Cardiac muscle cell (in vitro differentiated cells and primary cell): ENCODE measurements around the gene PLXNA1. TPM values are rescaled to one million over a fixed set of nuclear protein-coding genes. Genes with fewer than 3 reads are reported as not detected.

ENCODE experiments used
- DNase-seq, 2 donors: peaks; one replicate each; pipeline versions ENCODE4 v3.0.0 to v3.0.0-alpha.2; 2010 to 2017; ENCODE audit warnings: low read depth in 1 of 2, low spot score in 1 of 2
- H3K27ac ChIP-seq: fragments of 200-600 bp; sonication (generic); 2 replicates; pipeline ENCODE4 v1.5.1; 2016
- H3K27me3 ChIP-seq: fragments of 200-600 bp; sonication (generic); 2 replicates; pipeline ENCODE4 v1.6.0; 2016; ENCODE audit warnings: control low read depth
- H3K36me3 ChIP-seq: fragments of 200-600 bp; sonication (generic); 2 replicates; pipeline ENCODE4 v1.5.1; 2016; ENCODE audit warnings: control low read depth
- H3K4me1 ChIP-seq: fragments of 200-600 bp; sonication (generic); 2 replicates; pipeline ENCODE4 v1.8.1; 2017; ENCODE audit warnings: low read depth, mild to moderate bottlenecking, mixed run types
- H3K4me3 ChIP-seq: fragments of 200-600 bp; sonication (generic); 2 replicates; pipeline ENCODE4 v1.5.1; 2016; ENCODE audit warnings: mild to moderate bottlenecking
- H3K9me3 ChIP-seq: fragments of 200-600 bp; sonication (generic); 2 replicates; pipeline ENCODE4 v1.5.1; 2017; ENCODE audit warnings: low read depth, mild to moderate bottlenecking, control low read depth
- CTCF ChIP-seq: IDR thresholded peaks from 2 replicates; pipeline ENCODE4 v1.5.1; 2012; ENCODE audit warnings: low read depth, mild to moderate bottlenecking, low read length
- polyA plus RNA-seq: library from polyadenylated mRNA; unstranded; fragments of >200 nt; fragmentation: Nextera tagmentation; extraction: Ambion mirVana; gene quantifications from 2 replicates; pipeline ENCODE4 v1.2.1, GENCODE V29; 2016
- total RNA-seq: library from RNA; depleted of rRNA; stranded (reverse); fragments of >200 nt; gene quantifications from 2 replicates; pipeline ENCODE4 v1.2.3, GENCODE V29; 2016

PLXNA1 gene
- total and polyA plus RNA-seq, 2 experiments from 2014 or later: 19.5 to 71.0 TPM

- Histone ChIP-seq H3K9me3 (no peaks in the 10 kb centered on the region), H3K36me3 (no peaks in the 10 kb centered on the region), H3K27ac (no peak overlapping the region), H3K4me3 (peak overlapping the region; percentile 89), H3K4me1 (no peaks in the 10 kb centered on the region), H3K27me3 (peaks cover 11% of the 10 kb centered on the region)
- TF ChIP-seq CTCF: no peak
- peak; percentile 18 to 40 for DNase-seq
Observed at GRCh38 chr3:126983276-126983652, 349 bp downstream of the PLXNA1 start.

GRCh38 chr3:126983653-126984390, 907 bp downstream of the PLXNA1 start:
- Histone ChIP-seq H3K36me3 (no peaks in the 10 kb centered on the region), H3K27me3 (peaks cover 11% of the 10 kb centered on the region), H3K4me3 (peak overlapping the region; percentile 89), H3K4me1 (no peaks in the 10 kb centered on the region), H3K27ac (no peak overlapping the region), H3K9me3 (no peaks in the 10 kb centered on the region)
- TF ChIP-seq CTCF: no peak
- peak; percentile 50 to 62 for DNase-seq

GRCh38 chr3:126984391-126985131, 1.6 kb downstream of the PLXNA1 start:
- DNase-seq: no peak
- H3K27me3 ChIP-seq: peaks cover 11% of the 10 kb centered on the region
- no peak overlapping the region for H3K27ac ChIP-seq
- H3K9me3 ChIP-seq: no peaks in the 10 kb centered on the region
- TF ChIP-seq CTCF: no peak
- no peaks in the 10 kb centered on the region for H3K4me1 ChIP-seq
- peaks cover 4% of the 10 kb centered on the region for H3K36me3 ChIP-seq
- peak overlapping the region; percentile 89 for H3K4me3 ChIP-seq

GRCh38 chr3:126985132-126985985, 2.4 kb downstream of the PLXNA1 start:
- Histone ChIP-seq H3K4me1 (no peaks in the 10 kb centered on the region), H3K36me3 (peaks cover 4% of the 10 kb centered on the region), H3K9me3 (no peaks in the 10 kb centered on the region), H3K27ac (no peak overlapping the region), H3K4me3 (no peak overlapping the region), H3K27me3 (peaks cover 11% of the 10 kb centered on the region)
- TF ChIP-seq CTCF: no peak
- peak in 1 of 2 donors; percentile 29 for DNase-seq

- H3K27ac ChIP-seq: no peak overlapping the region
- peaks cover 4% of the 10 kb centered on the region for H3K36me3 ChIP-seq
- no peak overlapping the region for H3K4me3 ChIP-seq
- peak in 1 of 2 donors; percentile 37 for DNase-seq
- peaks cover 11% of the 10 kb centered on the region for H3K27me3 ChIP-seq
- no peaks in the 10 kb centered on the region for H3K9me3 ChIP-seq
- peaks cover under 1% of the 10 kb centered on the region for H3K4me1 ChIP-seq
- no peak for TF ChIP-seq CTCF
Observed at GRCh38 chr3:126986001-126986400, 3.1 kb downstream of the PLXNA1 start.
